Upper lobe of right lung (tissue), 1 donor: ENCODE results near the gene PUM1. TPM values are rescaled to one million over a fixed set of nuclear protein-coding genes. Genes with fewer than 3 reads are reported as not detected.

Source experiments
- ATAC-seq: fragments of 200-7000 bp; cut with Tn5 transposase; one replicate; pipeline ENCODE4 v1.9.1; 2020; ENCODE audit warnings: mild to moderate bottlenecking, moderate library complexity
- DNase-seq: peaks from one replicate; pipeline ENCODE4 v3.0.0-alpha.2; 2020
- H3K27ac ChIP-seq: fragments of 200-600 bp; one replicate; pipeline ENCODE4 v1.8.0; 2022
- H3K27me3 ChIP-seq: fragments of 200-600 bp; one replicate; pipeline ENCODE4 v1.8.0; 2022; ENCODE audit warnings: mild to moderate bottlenecking
- H3K36me3 ChIP-seq: fragments of 200-600 bp; one replicate; pipeline ENCODE4 v1.8.0; 2022
- H3K4me1 ChIP-seq: fragments of 200-600 bp; one replicate; pipeline ENCODE4 v1.8.0; 2022
- H3K4me3 ChIP-seq: fragments of 200-600 bp; one replicate; pipeline ENCODE4 v1.8.0; 2022; ENCODE audit warnings: mild to moderate bottlenecking
- H3K9me3 ChIP-seq: fragments of 200-600 bp; one replicate; pipeline ENCODE4 v1.8.0; 2022
- CTCF ChIP-seq: fragments of 200-600 bp; IDR thresholded peaks from one replicate; pipeline ENCODE4 v1.8.0; 2022; ENCODE audit warnings: antibody characterized with exemption
- intact Hi-C: fragments of 100-400 bp; cut with DNase I; formaldehyde crosslinking; loops from one replicate; pipeline ENCODE4 v1.11.0; 2022
- total RNA-seq: library from RNA; stranded (reverse); fragmentation: NEBNext Ultra II Directional; extraction: Animal tissue kit (Norgen Biotek cat#: 25700); gene quantifications from one replicate; pipeline ENCODE4 v1.2.1, GENCODE V29; 2021
- donor health status: DM: no; HTN: yes; CAD: no; lungs with severe emphysema.

PUM1 gene
- total RNA-seq, 1 donor from 2014 or later, result 117 TPM

- H3K4me1 ChIP-seq, result no peaks in the 10 kb centered on the region
- H3K27ac ChIP-seq, result no peak overlapping the region
- no peaks in the 10 kb centered on the region for H3K9me3 ChIP-seq
- ATAC-seq (no peak), DNase-seq (no peak)
- no peak overlapping the region for H3K4me3 ChIP-seq
- intact Hi-C loops, result no loop called here
- H3K27me3 ChIP-seq, result no peaks in the 10 kb centered on the region
- peaks cover 86% of the 10 kb centered on the region for H3K36me3 ChIP-seq
- no peak for TF ChIP-seq CTCF
These were observed 99.5 kb downstream of the PUM1 start for GRCh38 chr1:30965924-30966599.

GRCh38 chr1:30964706-30965105 lies 100.8 kb downstream of the PUM1 start:
- no peak for TF ChIP-seq CTCF
- no peak for ATAC-seq
- peaks cover 92% of the 10 kb centered on the region for H3K36me3 ChIP-seq

GRCh38 chr1:30962609-30963508 lies 102.7 kb downstream of the PUM1 start:
- no peak overlapping the region for H3K27ac ChIP-seq
- intact Hi-C loops, result no loop called here
- no peaks in the 10 kb centered on the region for H3K9me3 ChIP-seq
- H3K4me1 ChIP-seq, result no peaks in the 10 kb centered on the region
- peak; percentile 53 for ATAC-seq
- H3K27me3 ChIP-seq, result no peaks in the 10 kb centered on the region
- DNase-seq, result no peak
- peaks cover 95% of the 10 kb centered on the region for H3K36me3 ChIP-seq
- no peak overlapping the region for H3K4me3 ChIP-seq
- no peak for TF ChIP-seq CTCF

More at GRCh38 chr1:30964706-30965105, 100.8 kb downstream of the PUM1 start:
- no peaks in the 10 kb centered on the region for H3K4me1 ChIP-seq
- no peak overlapping the region for H3K4me3 ChIP-seq
- no peak overlapping the region for H3K27ac ChIP-seq
- no peak for DNase-seq
- intact Hi-C loops, result no loop called here
- no peaks in the 10 kb centered on the region for H3K9me3 ChIP-seq
- no peaks in the 10 kb centered on the region for H3K27me3 ChIP-seq

GRCh38 chr1:30957560-30958222 lies 107.8 kb downstream of the PUM1 start:
- Histone ChIP-seq H3K27me3 (no peaks in the 10 kb centered on the region), H3K27ac (no peak overlapping the region), H3K9me3 (no peaks in the 10 kb centered on the region), H3K4me3 (no peak overlapping the region), H3K4me1 (no peaks in the 10 kb centered on the region), H3K36me3 (peaks cover 78% of the 10 kb centered on the region)
- TF ChIP-seq CTCF, result no peak
- ATAC-seq, result no peak
- DNase-seq, result no peak
- intact Hi-C loops, result no loop called here

GRCh38 chr1:30955448-30956015 lies 110.0 kb downstream of the PUM1 start:
- ATAC-seq, result no peak
- Histone ChIP-seq H3K4me3 (no peak overlapping the region), H3K4me1 (no peaks in the 10 kb centered on the region), H3K36me3 (peaks cover 78% of the 10 kb centered on the region), H3K27me3 (no peaks in the 10 kb centered on the region), H3K9me3 (no peaks in the 10 kb centered on the region), H3K27ac (no peak overlapping the region)
- no peak for TF ChIP-seq CTCF
- intact Hi-C loops, result no loop called here
- no peak for DNase-seq
